WTC11 (cell line): Measurements from ENCODE around the gene F2R. TPM values are rescaled to one million over a fixed set of nuclear protein-coding genes. Genes with fewer than 3 reads are reported as not detected.

Source experiments
- ATAC-seq: fragments of 200-7000 bp; cut with Tn5 transposase; 2 replicates; pipeline ENCODE4 v1.10.0; 2021; ENCODE audit warnings: mild to moderate bottlenecking, moderate library complexity
- CTCF ChIA-PET: fragments of 300-600 bp; sonication (Branson Sonifier 250); formaldehyde crosslinking; loops from one replicate; lab custom pipeline; 2021; ENCODE audit warnings: antibody characterized with exemption; lab: Charles Lee
- POLR2A ChIA-PET: fragments of 350-600 bp; sonication (Branson Sonifier 250); formaldehyde crosslinking; loops from one replicate; lab custom pipeline; 2021; ENCODE audit warnings: antibody characterized with exemption; lab: Charles Lee
- DNase-seq: peaks from one replicate; pipeline ENCODE4 v3.0.0; 2021; ENCODE audit warnings: low spot score
- H3K27ac Mint-ChIP-seq: 2 replicates; pipeline ENCODE4 v1.8.0; 2021; ENCODE audit warnings: mixed read lengths
- H3K27me3 Mint-ChIP-seq: 2 replicates; pipeline ENCODE4 v1.8.0; 2021; ENCODE audit warnings: low read depth, mild to moderate bottlenecking, moderate library complexity, mixed read lengths
- H3K36me3 Mint-ChIP-seq: 2 replicates; pipeline ENCODE4 v1.8.0; 2021; ENCODE audit warnings: mixed read lengths
- H3K4me1 Mint-ChIP-seq: 2 replicates; pipeline ENCODE4 v1.8.0; 2022; ENCODE audit warnings: mixed read lengths
- H3K4me3 Mint-ChIP-seq: 2 replicates; pipeline ENCODE4 v1.8.0; 2021; ENCODE audit warnings: mild to moderate bottlenecking, moderate library complexity, mixed read lengths
- H3K9me3 Mint-ChIP-seq: 2 replicates; pipeline ENCODE4 v1.8.0; 2021; ENCODE audit warnings: mixed read lengths
- AFF4 ChIP-seq: sonication (generic); formaldehyde crosslinking; IDR thresholded peaks from 2 replicates; pipeline ENCODE4 v1.8.1; 2023; ENCODE audit warnings: mild to moderate bottlenecking, missing genetic modification reagents, borderline replicate concordance
- EMX1 ChIP-seq: fragments of 250-450 bp; sonication (Bioruptor Pico); IDR thresholded peaks from 2 replicates; pipeline ENCODE4 v1.8.0; 2021; ENCODE audit warnings: mild to moderate bottlenecking
- HMGA2 ChIP-seq: fragments of 250-450 bp; sonication (Bioruptor Pico); IDR thresholded peaks from 2 replicates; pipeline ENCODE4 v1.4.0; 2021; ENCODE audit warnings: mild to moderate bottlenecking, moderate library complexity
- JAZF1 ChIP-seq: fragments of 250-450 bp; sonication (Bioruptor Pico); IDR thresholded peaks from 2 replicates; pipeline ENCODE4 v1.9.0; 2021; ENCODE audit warnings: moderate library complexity, mild to moderate bottlenecking, inconsistent platforms
- MXD4 ChIP-seq: fragments of 250-450 bp; sonication (Bioruptor Pico); IDR thresholded peaks from 2 replicates; pipeline ENCODE4 v1.8.0; 2021; ENCODE audit warnings: mild to moderate bottlenecking, moderate library complexity, borderline replicate concordance
- RORB ChIP-seq: fragments of 250-450 bp; sonication (Bioruptor Pico); IDR thresholded peaks from 2 replicates; pipeline ENCODE4 v1.9.0; 2021; ENCODE audit warnings: mild to moderate bottlenecking
- SMAD3 ChIP-seq: sonication (generic); formaldehyde crosslinking; IDR thresholded peaks from 2 replicates; pipeline ENCODE4 v1.8.0; 2022; ENCODE audit warnings: missing genetic modification reagents, mild to moderate bottlenecking, borderline replicate concordance
- ZNF396 ChIP-seq: fragments of 250-450 bp; sonication (Bioruptor Pico); IDR thresholded peaks from 2 replicates; pipeline ENCODE4 v1.8.0; 2021; ENCODE audit warnings: mild to moderate bottlenecking, moderate library complexity, borderline replicate concordance
- ZNF416 ChIP-seq: fragments of 250-450 bp; sonication (Bioruptor Pico); IDR thresholded peaks from 2 replicates; pipeline ENCODE4 v1.9.0; 2021; ENCODE audit warnings: mild to moderate bottlenecking, inconsistent platforms
- ZNF532 ChIP-seq: fragments of 250-450 bp; sonication (Bioruptor Pico); IDR thresholded peaks from 2 replicates; pipeline ENCODE4 v1.9.0; 2021; ENCODE audit warnings: mild to moderate bottlenecking, borderline replicate concordance
- total RNA-seq: library from RNA; stranded (reverse); gene quantifications from 3 replicates; pipeline ENCODE4 v1.2.3, GENCODE V29; 2021
- TF ChIP-seq, protein P1 (sequence below): sonication (generic); formaldehyde crosslinking; IDR thresholded peaks from 2 replicates; pipeline ENCODE4 v1.8.1; 2022; ENCODE audit warnings: missing genetic modification reagents, borderline replicate concordance
- TF ChIP-seq, protein P2 (sequence below): sonication (generic); formaldehyde crosslinking; IDR thresholded peaks from 2 replicates; pipeline ENCODE4 v1.8.0; 2023; ENCODE audit warnings: missing genetic modification reagents, mild to moderate bottlenecking, borderline replicate concordance

Gene F2R
- total RNA-seq, 1 experiment from 2014 or later = 18.4 TPM

GRCh38 chr5:76690037-76690679, 25.8 kb upstream of the F2R start:
- H3K36me3 Mint-ChIP-seq = peaks cover 8% of the 10 kb centered on the region
- no peaks in the 10 kb centered on the region for H3K27me3 Mint-ChIP-seq
- DNase-seq (no peak), ATAC-seq (no peak)
- no peaks in the 10 kb centered on the region for H3K9me3 Mint-ChIP-seq
- H3K4me1 Mint-ChIP-seq = no peaks in the 10 kb centered on the region
- no peak overlapping the region for H3K27ac Mint-ChIP-seq
- POLR2A ChIA-PET = no interaction called here
- TF ChIP-seq ZNF396 (no peak), EMX1 (CRISPR knock-in tag) (no peak), SMAD3 (CRISPR knock-in tag) (no peak)
- TF ChIP-seq, protein P1, sequence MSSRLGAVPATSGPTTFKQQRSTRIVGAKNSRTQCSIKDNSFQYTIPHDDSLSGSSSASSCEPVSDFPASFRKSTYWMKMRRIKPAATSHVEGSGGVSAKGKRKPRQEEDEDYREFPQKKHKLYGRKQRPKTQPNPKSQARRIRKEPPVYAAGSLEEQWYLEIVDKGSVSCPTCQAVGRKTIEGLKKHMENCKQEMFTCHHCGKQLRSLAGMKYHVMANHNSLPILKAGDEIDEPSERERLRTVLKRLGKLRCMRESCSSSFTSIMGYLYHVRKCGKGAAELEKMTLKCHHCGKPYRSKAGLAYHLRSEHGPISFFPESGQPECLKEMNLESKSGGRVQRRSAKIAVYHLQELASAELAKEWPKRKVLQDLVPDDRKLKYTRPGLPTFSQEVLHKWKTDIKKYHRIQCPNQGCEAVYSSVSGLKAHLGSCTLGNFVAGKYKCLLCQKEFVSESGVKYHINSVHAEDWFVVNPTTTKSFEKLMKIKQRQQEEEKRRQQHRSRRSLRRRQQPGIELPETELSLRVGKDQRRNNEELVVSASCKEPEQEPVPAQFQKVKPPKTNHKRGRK = no peak
- H3K4me3 Mint-ChIP-seq = no peak overlapping the region
- CTCF ChIA-PET = interaction anchor here (0.7 to 2.2 kb wide), 2 partner anchors 84 to 88 kb away, joined by 4 to 7 read pairs; no protein-coding TSS in a partner anchor

- CTCF ChIA-PET = interaction anchor here (1.1 to 2.2 kb wide), 2 partner anchors 84 to 516 kb away, joined by 4 to 7 read pairs; no protein-coding TSS in a partner anchor
- ATAC-seq = no peak
- Mint-ChIP-seq H3K27ac (no peak overlapping the region), H3K27me3 (no peaks in the 10 kb centered on the region), H3K9me3 (no peaks in the 10 kb centered on the region), H3K4me1 (no peaks in the 10 kb centered on the region), H3K4me3 (no peak overlapping the region), H3K36me3 (peaks cover 11% of the 10 kb centered on the region)
- TF ChIP-seq MXD4 = no peak
- TF ChIP-seq HMGA2 (CRISPR knock-in tag) = peak; percentile 52; the same call in 1 of the 2 replicates
- POLR2A ChIA-PET = no interaction called here
- DNase-seq = no peak
These were observed 25.0 kb upstream of the F2R start for GRCh38 chr5:76690704-76691466.

DNA sequence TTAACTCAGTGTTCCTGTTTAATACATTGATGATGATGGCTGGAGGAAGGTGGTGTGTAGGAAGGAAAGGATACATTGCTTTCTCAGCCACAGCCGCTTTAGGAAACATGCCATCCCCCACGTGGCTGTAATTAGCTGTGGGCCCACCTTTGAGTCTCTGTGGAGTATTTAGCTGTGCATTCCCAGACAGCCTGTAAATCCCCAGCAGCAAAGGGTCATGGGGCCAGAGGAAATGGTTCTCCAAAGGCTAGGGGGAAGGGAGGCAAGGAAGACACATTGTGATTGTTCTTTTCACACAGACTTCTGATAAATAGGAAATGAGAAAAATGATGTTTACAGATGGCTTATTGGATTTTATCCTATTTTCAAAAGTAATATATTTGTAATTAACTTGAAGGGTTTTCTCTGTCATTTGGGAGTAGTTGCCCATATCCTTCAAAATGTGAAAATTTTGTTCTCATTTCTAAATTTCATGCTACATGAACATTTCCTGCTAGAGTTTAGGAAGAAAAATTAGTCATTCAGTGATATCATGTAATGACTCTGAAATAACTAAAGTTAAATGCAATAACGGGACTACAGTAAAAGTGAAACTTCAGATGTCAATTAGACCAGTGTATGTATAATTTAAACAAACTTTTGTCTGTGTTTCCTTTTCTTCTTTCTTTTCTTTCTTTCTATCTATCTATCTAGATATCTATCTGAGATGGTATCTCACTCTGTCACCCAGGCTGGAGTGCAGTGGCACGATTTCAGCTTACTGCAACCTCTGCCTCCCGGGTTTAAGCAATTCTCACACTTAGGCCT, 24.3 kb upstream of the F2R start:
- no peaks in the 10 kb centered on the region for H3K4me1 Mint-ChIP-seq
- no peak overlapping the region for H3K27ac Mint-ChIP-seq
- POLR2A ChIA-PET = no interaction called here
- CTCF ChIA-PET = interaction anchor here (1.1 kb wide), 1 partner anchor 517 kb away, joined by 4 read pairs; no protein-coding TSS in a partner anchor
- peaks cover 10% of the 10 kb centered on the region for H3K36me3 Mint-ChIP-seq
- no peak overlapping the region for H3K4me3 Mint-ChIP-seq
- H3K27me3 Mint-ChIP-seq = no peaks in the 10 kb centered on the region
- no peaks in the 10 kb centered on the region for H3K9me3 Mint-ChIP-seq
- ATAC-seq (no peak), DNase-seq (no peak)
- TF ChIP-seq RORB (no peak), ZNF416 (CRISPR knock-in tag) (no peak), EMX1 (CRISPR knock-in tag) (no peak), ZNF532 (CRISPR knock-in tag) (no peak), AFF4 (no peak), JAZF1 (CRISPR knock-in tag) (no peak)
- TF ChIP-seq, protein P2, sequence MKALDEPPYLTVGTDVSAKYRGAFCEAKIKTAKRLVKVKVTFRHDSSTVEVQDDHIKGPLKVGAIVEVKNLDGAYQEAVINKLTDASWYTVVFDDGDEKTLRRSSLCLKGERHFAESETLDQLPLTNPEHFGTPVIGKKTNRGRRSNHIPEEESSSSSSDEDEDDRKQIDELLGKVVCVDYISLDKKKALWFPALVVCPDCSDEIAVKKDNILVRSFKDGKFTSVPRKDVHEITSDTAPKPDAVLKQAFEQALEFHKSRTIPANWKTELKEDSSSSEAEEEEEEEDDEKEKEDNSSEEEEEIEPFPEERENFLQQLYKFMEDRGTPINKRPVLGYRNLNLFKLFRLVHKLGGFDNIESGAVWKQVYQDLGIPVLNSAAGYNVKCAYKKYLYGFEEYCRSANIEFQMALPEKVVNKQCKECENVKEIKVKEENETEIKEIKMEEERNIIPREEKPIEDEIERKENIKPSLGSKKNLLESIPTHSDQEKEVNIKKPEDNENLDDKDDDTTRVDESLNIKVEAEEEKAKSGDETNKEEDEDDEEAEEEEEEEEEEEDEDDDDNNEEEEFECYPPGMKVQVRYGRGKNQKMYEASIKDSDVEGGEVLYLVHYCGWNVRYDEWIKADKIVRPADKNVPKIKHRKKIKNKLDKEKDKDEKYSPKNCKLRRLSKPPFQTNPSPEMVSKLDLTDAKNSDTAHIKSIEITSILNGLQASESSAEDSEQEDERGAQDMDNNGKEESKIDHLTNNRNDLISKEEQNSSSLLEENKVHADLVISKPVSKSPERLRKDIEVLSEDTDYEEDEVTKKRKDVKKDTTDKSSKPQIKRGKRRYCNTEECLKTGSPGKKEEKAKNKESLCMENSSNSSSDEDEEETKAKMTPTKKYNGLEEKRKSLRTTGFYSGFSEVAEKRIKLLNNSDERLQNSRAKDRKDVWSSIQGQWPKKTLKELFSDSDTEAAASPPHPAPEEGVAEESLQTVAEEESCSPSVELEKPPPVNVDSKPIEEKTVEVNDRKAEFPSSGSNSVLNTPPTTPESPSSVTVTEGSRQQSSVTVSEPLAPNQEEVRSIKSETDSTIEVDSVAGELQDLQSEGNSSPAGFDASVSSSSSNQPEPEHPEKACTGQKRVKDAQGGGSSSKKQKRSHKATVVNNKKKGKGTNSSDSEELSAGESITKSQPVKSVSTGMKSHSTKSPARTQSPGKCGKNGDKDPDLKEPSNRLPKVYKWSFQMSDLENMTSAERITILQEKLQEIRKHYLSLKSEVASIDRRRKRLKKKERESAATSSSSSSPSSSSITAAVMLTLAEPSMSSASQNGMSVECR (CRISPR knock-in tag) = no peak
